HG02623 (cell line): ENCODE data around the gene SYT2.
"Not testable (repeated sequence)": the region's sequence is repeated elsewhere in the genome, so short reads cannot be mapped to it uniquely, and the experiment has no call there.

Source experiments
- ATAC-seq: cut with Tn5 transposase; IDR thresholded peaks from one replicate; pipeline ENCODE4 v1.9.1; 2021; ENCODE audit warnings: moderate library complexity; ENCODE audit not compliant: unreplicated experiment

Gene SYT2

GRCh38 chr1:202578001-202578504, 132.2 kb downstream of the SYT2 start:
- no peak for ATAC-seq

GRCh38 chr1:202577381-202577780, 132.9 kb downstream of the SYT2 start:
- ATAC-seq, result no peak

GRCh38 chr1:202576816-202577215, 133.4 kb downstream of the SYT2 start:
- no peak for ATAC-seq

GRCh38 chr1:202575918-202576653, 134.2 kb downstream of the SYT2 start:
- ATAC-seq, result no peak

GRCh38 chr1:202572867-202573266, 137.4 kb downstream of the SYT2 start:
- no peak for ATAC-seq

GRCh38 chr1:202571719-202572339, 138.4 kb downstream of the SYT2 start:
- ATAC-seq, result no peak

- no peak for ATAC-seq
Measured at GRCh38 chr1:202569393-202570322, 140.6 kb downstream of the SYT2 start.

- no peak for ATAC-seq
Measured at GRCh38 chr1:202568826-202569225, 141.4 kb downstream of the SYT2 start.

- ATAC-seq, result no peak
Measured at GRCh38 chr1:202568410-202568809, 141.8 kb downstream of the SYT2 start.

GRCh38 chr1:202567738-202568137, 142.5 kb downstream of the SYT2 start:
- no peak for ATAC-seq

GRCh38 chr1:202565890-202566602, 144.2 kb downstream of the SYT2 start:
- peak; percentile 88 for ATAC-seq

- no peak for ATAC-seq
Measured at GRCh38 chr1:202564958-202565495, 145.2 kb downstream of the SYT2 start.

- ATAC-seq, result no peak
Measured at GRCh38 chr1:202563818-202564217, 146.4 kb downstream of the SYT2 start.

- no peak for ATAC-seq
Measured at GRCh38 chr1:202562444-202563060, 147.7 kb downstream of the SYT2 start.

GRCh38 chr1:202561726-202562443, 148.4 kb downstream of the SYT2 start:
- no peak for ATAC-seq

- no peak for ATAC-seq
Measured at GRCh38 chr1:202561240-202561639, 149.0 kb downstream of the SYT2 start.

- ATAC-seq, result not testable (repeated sequence)
Measured at GRCh38 chr1:202557662-202558061, 152.6 kb downstream of the SYT2 start.

GRCh38 chr1:202556037-202556436, 154.2 kb downstream of the SYT2 start:
- ATAC-seq, result not testable (repeated sequence)

GRCh38 chr1:202554619-202555018, 155.6 kb downstream of the SYT2 start:
- ATAC-seq, result not testable (repeated sequence)
